Vagina (tissue), 2 donors: Measurements from ENCODE around the gene KRT9. TPM values are rescaled to one million over a fixed set of nuclear protein-coding genes. Genes with fewer than 3 reads are reported as not detected.

Experiments
- DNase-seq, 2 donors: peaks; one replicate each; pipeline ENCODE4 v3.0.0-alpha.2; 2017; ENCODE audit errors: extremely low spot score in 2 of 2
- H3K27ac ChIP-seq: fragments of 200-600 bp; sonication (generic); one replicate; pipeline ENCODE4 v1.5.1; 2019
- H3K27me3 ChIP-seq: fragments of 200-600 bp; sonication (generic); one replicate; pipeline ENCODE4 v1.5.1; 2019
- H3K36me3 ChIP-seq, 2 donors: fragments of 200-600 bp; sonication (generic); one replicate each; pipeline ENCODE4 v1.5.1; 2017 to 2019
- H3K4me1 ChIP-seq: fragments of 200-600 bp; sonication (generic); one replicate; pipeline ENCODE4 v1.5.1; 2019
- H3K4me3 ChIP-seq, 2 donors: fragments of 200-600 bp; sonication (generic); 1 replicate in 1 of 2; 2 replicates in 1 of 2; pipeline ENCODE4 v1.5.1; 2016 to 2019
- H3K9me3 ChIP-seq: fragments of 200-600 bp; sonication (generic); one replicate; pipeline ENCODE4 v1.5.1; 2019
- CTCF ChIP-seq, 3 experiments: fragments of 450-650 bp in 2 of 3; fragments of 200-600 bp in 1 of 3; sonication (generic) in 1 of 3; IDR thresholded peaks; one replicate each; pipeline ENCODE4 v1.5.1; 2017 to 2019; ENCODE audit warnings: antibody characterized with exemption in 3 of 3, mild to moderate bottlenecking in 2 of 3, moderate library complexity in 2 of 3
- POLR2A ChIP-seq, 2 donors: fragments of 450-650 bp; IDR thresholded peaks; one replicate each; pipeline ENCODE4 v1.6.1; 2017; ENCODE audit warnings: antibody characterized with exemption in 2 of 2, mild to moderate bottlenecking in 2 of 2, moderate library complexity in 2 of 2
- POLR2AphosphoS5 ChIP-seq, 2 donors: sonication (generic); formaldehyde crosslinking; IDR thresholded peaks; one replicate each; pipeline ENCODE4 v1.9.0; 2017; ENCODE audit warnings: antibody characterized with exemption in 2 of 2, mild to moderate bottlenecking in 2 of 2, low read depth in 1 of 2; ENCODE audit not compliant: insufficient read depth in 1 of 2
- intact Hi-C: fragments of 100-400 bp; cut with DNase I; formaldehyde crosslinking; loops from one replicate; pipeline ENCODE4 v1.15.1; 2023
- total RNA-seq: library from RNA; depleted of rRNA; stranded (reverse); fragments of >200 nt; gene quantifications from one replicate; pipeline ENCODE4 v1.2.3, GENCODE V29; 2016

KRT9 gene
- total RNA-seq, 1 donor from 2014 or later: not detected

DNA sequence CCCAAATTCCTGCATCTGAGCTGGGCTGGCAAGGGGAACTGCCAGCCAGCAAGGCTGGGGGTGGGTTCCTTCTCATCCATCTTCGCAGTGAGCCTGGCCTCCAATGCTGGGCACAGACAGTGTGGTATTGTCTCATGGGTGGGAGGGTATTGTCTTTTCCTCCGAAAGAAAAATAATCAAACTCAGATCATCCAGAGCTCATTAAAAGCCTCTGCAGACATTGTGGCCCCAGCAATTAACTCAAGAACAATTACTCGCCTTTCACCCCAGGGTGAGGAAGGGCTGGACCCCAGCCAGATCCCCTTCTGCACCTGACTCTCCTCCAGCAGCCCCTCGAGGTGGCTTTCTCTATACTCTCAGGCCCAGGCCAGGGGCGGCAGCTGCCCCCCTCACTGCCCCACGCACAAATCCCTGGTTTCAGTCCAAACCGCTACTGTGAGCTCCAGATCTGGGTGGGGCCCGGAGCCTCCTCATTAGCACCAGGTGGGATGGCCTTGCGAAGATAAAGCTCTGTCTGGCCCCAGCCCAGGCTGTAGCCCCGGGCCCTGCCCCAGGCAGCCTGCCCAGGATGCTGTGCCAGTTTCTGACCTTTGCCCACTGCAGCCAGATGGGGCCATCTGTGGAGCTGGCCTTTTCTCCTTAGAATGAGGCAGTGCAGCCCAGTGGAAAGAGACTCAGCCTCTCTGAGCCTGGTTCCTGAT is 50.9 kb downstream of the KRT9 start:
- no peak for TF ChIP-seq POLR2A (IDR thresholded peaks at IDR 0.05)
- no peak for TF ChIP-seq CTCF (IDR thresholded peaks at IDR 0.05)
- no peak for TF ChIP-seq POLR2AphosphoS5 (IDR thresholded peaks at IDR 0.05; ENCODE audit: insufficient read depth in 1 of 2, low read depth in 1 of 2)
- intact Hi-C loops: no loop called here
- Histone ChIP-seq H3K27ac (no peak overlapping the region), H3K9me3 (no peaks in the 10 kb centered on the region), H3K4me3 (no peak overlapping the region), H3K27me3 (no peaks in the 10 kb centered on the region), H3K4me1 (peaks cover 49% of the 10 kb centered on the region), H3K36me3 (peaks cover 0 to 5% of the 10 kb centered on the region in 2 donors)
- DNase-seq: no peak

DNA sequence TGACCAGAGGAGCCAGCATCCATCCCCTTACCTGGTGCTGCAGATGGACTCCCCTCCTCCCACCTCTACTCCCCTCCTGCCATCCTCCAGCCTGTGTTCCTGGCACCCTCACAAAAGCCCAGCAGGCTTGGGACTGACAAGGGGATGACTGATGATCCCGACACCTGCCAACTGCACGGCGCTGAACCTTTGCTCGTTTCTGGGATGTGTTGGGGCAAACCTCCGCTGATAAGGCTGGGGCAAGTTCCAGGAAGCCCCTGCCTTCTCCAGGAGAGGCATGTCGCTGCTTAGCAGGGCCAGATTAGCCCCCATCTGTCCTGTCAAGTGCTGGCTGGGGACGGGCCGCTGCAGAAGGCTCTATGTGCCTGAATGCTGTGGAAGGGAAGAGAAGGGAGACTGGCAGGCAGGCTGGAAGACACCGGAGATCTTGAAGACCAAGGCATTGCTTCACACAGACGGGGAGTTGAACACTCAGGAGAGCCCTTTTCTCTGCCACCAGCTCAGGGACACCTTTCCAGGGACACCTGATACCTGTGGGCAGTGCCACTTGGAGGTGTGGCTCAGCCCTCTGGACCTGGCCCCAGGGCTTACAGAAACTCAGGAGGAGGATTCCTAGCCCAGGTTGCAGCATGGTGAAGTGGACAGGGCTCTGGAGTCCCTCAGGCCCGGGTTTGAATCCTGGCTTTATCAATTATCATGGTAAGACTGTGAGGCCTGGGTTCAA is 52.2 kb downstream of the KRT9 start:
- TF ChIP-seq CTCF (IDR thresholded peaks at IDR 0.05) (no peak), POLR2A (IDR thresholded peaks at IDR 0.05) (no peak), POLR2AphosphoS5 (IDR thresholded peaks at IDR 0.05; ENCODE audit: insufficient read depth in 1 of 2, low read depth in 1 of 2) (no peak)
- no peak overlapping the region for H3K4me3 ChIP-seq

DNA sequence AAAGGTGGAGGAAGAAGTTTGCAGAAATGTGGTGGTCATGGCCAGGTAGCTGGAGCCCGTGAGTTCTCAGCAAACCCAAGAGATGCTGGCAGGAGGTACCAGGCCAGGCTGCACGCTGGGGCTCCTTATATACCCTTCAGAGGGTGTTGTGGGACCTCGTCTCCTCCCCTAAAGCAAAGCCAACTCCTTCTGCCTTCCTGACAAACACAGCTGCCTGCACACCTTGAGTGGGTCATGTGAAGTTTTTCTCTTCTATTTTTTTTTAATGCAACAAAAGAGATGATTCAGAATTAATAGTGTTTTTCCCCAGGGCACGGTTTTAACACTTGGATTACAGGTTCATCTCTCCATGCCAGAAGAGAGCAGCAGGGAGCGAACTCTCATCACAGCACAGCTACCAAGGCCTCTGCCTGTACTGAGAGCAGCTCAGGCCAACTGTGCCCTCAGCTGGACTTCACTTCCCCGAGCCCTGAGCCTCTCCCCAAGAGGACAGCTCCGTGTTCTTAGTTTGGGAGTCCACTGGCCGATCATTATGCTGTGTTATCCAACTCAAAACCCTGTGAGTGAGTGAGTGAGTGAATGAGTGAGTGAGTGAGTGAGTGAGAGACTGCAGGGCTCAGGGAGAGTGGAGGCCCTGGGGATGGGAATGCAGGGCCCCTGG is 52.9 kb downstream of the KRT9 start, which contains the start of gene KRT15:
TSS of gene KRT15 (minus strand) at position 102 of the 661 bp plus-strand sequence. CDS start at position 39, 63 bp downstream.
- Histone ChIP-seq H3K36me3 (no peaks in the 10 kb centered on the region), H3K27me3 (no peaks in the 10 kb centered on the region), H3K27ac (no peak within 1 kb of the TSS), H3K4me1 (peaks cover 30% of the 10 kb centered on the region), H3K4me3 (peak within 1 kb of the TSS in 1 of 2 donors; percentile 42), H3K9me3 (no peaks in the 10 kb centered on the region)
- DNase-seq: no peak
- TF ChIP-seq POLR2A (IDR thresholded peaks at IDR 0.05) (no peak), POLR2AphosphoS5 (IDR thresholded peaks at IDR 0.05; ENCODE audit: insufficient read depth in 1 of 2, low read depth in 1 of 2) (peak in 1 of 2 donors; percentile 46)
- intact Hi-C loops: no loop called here

More for the DNA sequence above, 52.2 kb downstream of the KRT9 start:
- intact Hi-C loops: no loop called here
- Histone ChIP-seq H3K9me3 (no peaks in the 10 kb centered on the region), H3K27me3 (no peaks in the 10 kb centered on the region), H3K27ac (no peak overlapping the region), H3K36me3 (no peaks in the 10 kb centered on the region), H3K4me1 (peaks cover 37% of the 10 kb centered on the region)
- no peak for DNase-seq

DNA sequence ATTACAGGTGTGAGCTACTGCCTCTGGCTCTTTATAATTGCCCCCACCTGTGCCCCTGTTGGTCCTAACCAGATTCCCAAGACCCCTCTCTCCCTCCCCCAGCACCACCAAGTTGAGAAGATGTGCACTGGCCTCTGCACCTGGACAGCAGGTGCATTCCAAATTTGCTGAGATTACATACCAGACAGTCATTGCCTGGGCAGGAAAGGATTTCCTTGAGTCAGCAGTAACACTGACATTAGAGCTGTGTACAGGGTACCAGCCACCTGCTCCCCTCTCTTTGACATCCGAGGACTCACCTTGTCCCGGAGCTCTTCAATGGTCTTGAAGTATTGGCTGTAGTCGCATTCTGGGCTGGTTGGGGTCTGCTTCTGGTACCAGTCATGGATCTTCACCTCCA is 53.8 kb downstream of the KRT9 start:
- Histone ChIP-seq H3K27me3 (no peaks in the 10 kb centered on the region), H3K36me3 (no peaks in the 10 kb centered on the region), H3K27ac (no peak overlapping the region), H3K9me3 (no peaks in the 10 kb centered on the region), H3K4me3 (peak overlapping the region in 1 of 2 donors; percentile 42), H3K4me1 (peaks cover 21% of the 10 kb centered on the region)
- intact Hi-C loops: no loop called here
- DNase-seq: no peak
- TF ChIP-seq CTCF (IDR thresholded peaks at IDR 0.05): no peak
- TF ChIP-seq POLR2A (IDR thresholded peaks at IDR 0.05): no peak
- no peak for TF ChIP-seq POLR2AphosphoS5 (IDR thresholded peaks at IDR 0.05; ENCODE audit: insufficient read depth in 1 of 2, low read depth in 1 of 2)

DNA sequence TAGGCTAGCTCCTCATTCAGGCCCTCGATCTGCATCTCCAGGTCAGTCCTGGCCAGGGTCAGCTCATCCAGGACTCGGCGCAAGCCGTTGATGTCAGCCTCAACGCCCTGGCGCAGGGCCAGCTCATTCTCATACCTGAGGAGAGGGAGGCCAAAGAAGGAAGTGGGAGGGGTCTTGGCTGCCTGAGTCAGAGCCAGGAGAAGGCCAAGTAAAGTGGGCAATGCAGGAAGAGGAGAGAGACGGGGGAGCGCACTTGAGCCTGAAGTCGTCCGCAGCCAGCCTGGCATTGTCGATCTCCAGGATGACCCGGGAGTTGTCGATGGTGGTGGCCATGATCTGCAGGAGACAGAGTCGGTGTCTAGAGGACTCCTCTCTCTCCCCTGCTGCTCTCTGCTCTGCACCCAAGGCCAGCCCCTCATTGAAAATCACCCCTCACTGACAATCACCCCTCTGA is 55.0 kb downstream of the KRT9 start:
- Histone ChIP-seq H3K27me3 (no peaks in the 10 kb centered on the region), H3K9me3 (no peaks in the 10 kb centered on the region), H3K27ac (peak overlapping the region; percentile 10), H3K36me3 (no peaks in the 10 kb centered on the region), H3K4me1 (peaks cover 9% of the 10 kb centered on the region), H3K4me3 (peak overlapping the region in 1 of 2 donors; percentile 42)
- intact Hi-C loops: no loop called here
- DNase-seq: no peak
- TF ChIP-seq POLR2AphosphoS5 (IDR thresholded peaks at IDR 0.05; ENCODE audit: insufficient read depth in 1 of 2, low read depth in 1 of 2) (no peak), POLR2A (IDR thresholded peaks at IDR 0.05) (no peak), CTCF (IDR thresholded peaks at IDR 0.05) (no peak)
